Hepatocyte (in vitro differentiated cells): ENCODE results near the gene LY6G6C. TPM values are rescaled to one million over a fixed set of nuclear protein-coding genes. Genes with fewer than 3 reads are reported as not detected.
A peak's percentile ranks its signal among the peaks of the same experiment; 100 is the strongest.

Experiments used
- DNase-seq: peaks from one replicate; pipeline ENCODE4 v3.0.0-alpha.2; 2016; ENCODE audit warnings: low spot score
- H2AFZ ChIP-seq: fragments of 200-600 bp; sonication (generic); 2 replicates; pipeline ENCODE4 v1.6.0; 2016; ENCODE audit warnings: antibody characterized with exemption, mild to moderate bottlenecking
- H3K27ac ChIP-seq: fragments of 200-600 bp; sonication (generic); 2 replicates; pipeline ENCODE4 v1.5.1; 2016; ENCODE audit warnings: mild to moderate bottlenecking
- H3K27me3 ChIP-seq: fragments of 200-600 bp; sonication (generic); 2 replicates; pipeline ENCODE4 v1.6.1; 2016
- H3K36me3 ChIP-seq: fragments of 200-600 bp; sonication (generic); replicated peaks from 2 replicates; pipeline ENCODE4 v1.5.1; 2016; ENCODE audit warnings: low read depth; ENCODE audit not compliant: insufficient read depth
- H3K4me1 ChIP-seq: fragments of 200-600 bp; sonication (generic); 2 replicates; pipeline ENCODE4 v1.5.1; 2016; ENCODE audit warnings: mild to moderate bottlenecking, moderate library complexity; ENCODE audit not compliant: insufficient read depth
- H3K4me2 ChIP-seq: fragments of 200-600 bp; sonication (generic); 2 replicates; pipeline ENCODE4 v1.6.0; 2016
- H3K4me3 ChIP-seq: fragments of 200-600 bp; sonication (generic); 2 replicates; pipeline ENCODE4 v1.5.1; 2016; ENCODE audit warnings: mild to moderate bottlenecking
- H3K79me2 ChIP-seq: fragments of 200-600 bp; sonication (generic); 2 replicates; pipeline ENCODE4 v1.6.0; 2017; ENCODE audit warnings: mild to moderate bottlenecking
- H3K9me2 ChIP-seq: fragments of 200-600 bp; sonication (generic); replicated peaks from 2 replicates; pipeline ENCODE4 v1.6.0; 2017; ENCODE audit warnings: mild to moderate bottlenecking; ENCODE audit not compliant: insufficient read depth
- H3K9me3 ChIP-seq: fragments of 200-600 bp; sonication (generic); 2 replicates; pipeline ENCODE4 v1.5.1; 2016; ENCODE audit warnings: low read depth, mild to moderate bottlenecking
- H4K20me1 ChIP-seq: fragments of 200-600 bp; sonication (generic); 2 replicates; pipeline ENCODE4 v1.6.0; 2016; ENCODE audit warnings: mild to moderate bottlenecking; ENCODE audit not compliant: insufficient read depth, poor library complexity, severe bottlenecking
- CTCF ChIP-seq: fragments of 200-600 bp; sonication (generic); IDR thresholded peaks from 2 replicates; pipeline ENCODE4 v1.5.1; 2016; ENCODE audit warnings: antibody characterized with exemption, mild to moderate bottlenecking; ENCODE audit not compliant: poor library complexity
- EZH2 ChIP-seq: fragments of 200-600 bp; sonication (generic); IDR thresholded peaks from 2 replicates; pipeline ENCODE4 v1.6.1; 2016; ENCODE audit warnings: antibody characterized with exemption, mild to moderate bottlenecking, borderline replicate concordance
- EZH2phosphoT487 ChIP-seq: fragments of 200-600 bp; sonication (generic); IDR thresholded peaks from one replicate; pipeline ENCODE4 v1.6.1; 2018; ENCODE audit warnings: antibody characterized with exemption, mild to moderate bottlenecking, low read depth, moderate library complexity; ENCODE audit not compliant: unreplicated experiment, severe bottlenecking
- WGBS: methylation state at CpG from one replicate; pipeline ENCODE4 v1.1.6; 2016; ENCODE audit warnings: low lambda C conversion rate; ENCODE audit errors: missing lambda C conversion rate; 5-methylcytosine and 5-hydroxymethylcytosine counted together
- polyA plus RNA-seq: library from polyadenylated mRNA; unstranded; fragments of >200 nt; fragmentation: Nextera tagmentation; extraction: Ambion mirVana; gene quantifications from 2 replicates; pipeline ENCODE4 v1.2.1, GENCODE V29; 2016
- total RNA-seq: library from RNA; depleted of rRNA; stranded (reverse); fragments of >200 nt; gene quantifications from 2 replicates; pipeline ENCODE4 v1.2.3, GENCODE V29; 2014

The LY6G6C gene
- total and polyA plus RNA-seq, 2 experiments from 2014 or later, result 0.30 TPM; not detected in 1

- Histone ChIP-seq H3K4me2 (peak overlapping the region; percentile 82), H4K20me1 (peaks cover 23% of the 10 kb centered on the region), H3K79me2 (peaks cover 48% of the 10 kb centered on the region), H3K9me3 (no peaks in the 10 kb centered on the region), H3K27me3 (no peaks in the 10 kb centered on the region), H3K27ac (peak overlapping the region; percentile 99), H3K4me1 (peaks cover 18% of the 10 kb centered on the region), H2AFZ (peak overlapping the region; percentile 36), H3K9me2 (no peaks in the 10 kb centered on the region), H3K36me3 (no peaks in the 10 kb centered on the region), H3K4me3 (peak overlapping the region; percentile 89)
- no peak for TF ChIP-seq EZH2
- no peak for TF ChIP-seq CTCF
- no peak for TF ChIP-seq EZH2phosphoT487
- 1% methylated on average over 29 of the region's 29 CpGs for WGBS
- peak; percentile 93 for DNase-seq
These were observed 8.0 kb upstream of the LY6G6C start for GRCh38 chr6:31729515-31729978.

GRCh38 chr6:31728767-31729514, 7.4 kb upstream of the LY6G6C start, which contains the start of gene DDAH2:
TSS of gene DDAH2 (minus strand) at chr6:31729299. CDS start at chr6:31729161, 138 bp downstream.
- Histone ChIP-seq H3K27ac (peak within 1 kb of the TSS; percentile 99), H3K4me3 (peak within 1 kb of the TSS; percentile 89), H3K36me3 (no peaks in the 10 kb centered on the region), H3K9me2 (no peaks in the 10 kb centered on the region), H3K4me1 (peaks cover 12% of the 10 kb centered on the region), H4K20me1 (peaks cover 17% of the 10 kb centered on the region), H3K27me3 (no peaks in the 10 kb centered on the region), H2AFZ (peak within 1 kb of the TSS; percentile 36), H3K79me2 (peaks cover 42% of the 10 kb centered on the region), H3K4me2 (peak within 1 kb of the TSS; percentile 82), H3K9me3 (no peaks in the 10 kb centered on the region)
- TF ChIP-seq EZH2 (no peak), EZH2phosphoT487 (no peak), CTCF (peak; percentile 76)
- peak; percentile 31 for DNase-seq
- 45% methylated on average over 27 of the region's 36 CpGs for WGBS

- H3K9me3 ChIP-seq, result no peaks in the 10 kb centered on the region
- H3K4me2 ChIP-seq, result peak overlapping the region; percentile 82
- 94% methylated on average over 39 of the region's 41 CpGs for WGBS
- peaks cover 33% of the 10 kb centered on the region for H3K79me2 ChIP-seq
- no peak overlapping the region for H2AFZ ChIP-seq
- no peaks in the 10 kb centered on the region for H3K9me2 ChIP-seq
- DNase-seq, result no peak
- no peak for TF ChIP-seq EZH2
- no peak for TF ChIP-seq EZH2phosphoT487
- TF ChIP-seq CTCF, result no peak
- H3K4me1 ChIP-seq, result peaks cover 12% of the 10 kb centered on the region
- no peaks in the 10 kb centered on the region for H3K27me3 ChIP-seq
- peak overlapping the region; percentile 89 for H3K4me3 ChIP-seq
- H3K27ac ChIP-seq, result no peak overlapping the region
- peaks cover 14% of the 10 kb centered on the region for H4K20me1 ChIP-seq
- H3K36me3 ChIP-seq, result no peaks in the 10 kb centered on the region
These were observed 6.4 kb upstream of the LY6G6C start for GRCh38 chr6:31727717-31728671.
